K562 (cell line): ENCODE data around the gene ZMYM4. TPM values are rescaled to one million over a fixed set of nuclear protein-coding genes. Genes with fewer than 3 reads are reported as not detected.

ENCODE experiments used
- DACH1 ChIP-seq: fragments of 450-650 bp; IDR thresholded peaks from 2 replicates; pipeline ENCODE4 v1.6.1; 2018; ENCODE audit not compliant: partially characterized antibody
- HDGF ChIP-seq: fragments of 450-650 bp; IDR thresholded peaks from 2 replicates; pipeline ENCODE4 v1.6.1; 2016
- KLF16 ChIP-seq: IDR thresholded peaks from 2 replicates; pipeline ENCODE4 v1.6.1; 2016; ENCODE audit warnings: antibody characterized with exemption
- MED1 ChIP-seq: sonication (generic); formaldehyde crosslinking; IDR thresholded peaks from 2 replicates; pipeline ENCODE4 v1.8.1; 2023; ENCODE audit warnings: missing genetic modification reagents, borderline replicate concordance
- MTA2 ChIP-seq: fragments of 450-650 bp; IDR thresholded peaks from 2 replicates; pipeline ENCODE4 v1.6.1; 2016; ENCODE audit warnings: low read depth
- MXI1 ChIP-seq: IDR thresholded peaks from 2 replicates; pipeline ENCODE4 v1.6.1; 2011; ENCODE audit warnings: low read depth, mild to moderate bottlenecking, improper control_type of control experiment, low read length
- POU5F1 ChIP-seq: fragments of 150-350 bp; IDR thresholded peaks from 2 replicates; pipeline ENCODE4 v1.6.1; 2014; ENCODE audit warnings: borderline replicate concordance, low read length, low read depth, mild to moderate bottlenecking; ENCODE audit not compliant: partially characterized antibody
- polyA plus RNA-seq, 8 experiments: library from polyadenylated mRNA; depleted of rRNA in 4 of 8; stranded (reverse) in 5 of 8; unstranded in 3 of 8; fragments of >200 nt; fragmentation: Nextera tagmentation in 2 of 8; fragmentation: Illumina TruSeq in 1 of 8; extraction: Ambion mirVana in 2 of 8; extraction: Trizol in 1 of 8; gene quantifications; 2 replicates each; pipeline versions ENCODE4 v1.2.1 to v1.2.3, GENCODE V29; 2011 to 2014; ENCODE audit warnings: inconsistent platforms in 1 of 8, missing spikeins in 1 of 8
- total RNA-seq, 7 experiments: library from RNA; depleted of rRNA in 6 of 7; stranded (reverse); fragments of >200 nt in 6 of 7; fragmentation: Illumina TruSeq in 2 of 7; extraction: Trizol in 2 of 7; gene quantifications; 2 replicates each; pipeline versions ENCODE4 v1.2.1 to v1.2.3, GENCODE V29; 2011 to 2021; ENCODE audit warnings: low replicate concordance in 1 of 7
- TF ChIP-seq, protein P1 (sequence below): fragments of 450-650 bp; formaldehyde crosslinking; IDR thresholded peaks from 2 replicates; pipeline ENCODE4 v1.4.0; 2020; ENCODE audit warnings: mild to moderate bottlenecking, moderate library complexity
- TF ChIP-seq, protein P2 (sequence below), 2 experiments: fragments of 450-650 bp; formaldehyde crosslinking in 1 of 2; IDR thresholded peaks; 2 replicates each; pipeline versions ENCODE4 v1.4.0 to v1.6.1; 2014 to 2020; ENCODE audit warnings: mild to moderate bottlenecking in 2 of 2, borderline replicate concordance in 1 of 2, low read depth in 1 of 2
- TF ChIP-seq, protein P3 (sequence below): fragments of 450-650 bp; formaldehyde crosslinking; IDR thresholded peaks from 2 replicates; pipeline ENCODE4 v1.4.0; 2020; ENCODE audit warnings: mild to moderate bottlenecking, moderate library complexity
- TF ChIP-seq, protein P4 (sequence below): fragments of 250-450 bp; sonication (Bioruptor Pico); IDR thresholded peaks from 2 replicates; pipeline ENCODE4 v1.8.0; 2021; ENCODE audit warnings: moderate library complexity, mild to moderate bottlenecking, inconsistent platforms
- TF ChIP-seq, protein P5 (sequence below): sonication (generic); formaldehyde crosslinking; IDR thresholded peaks from 2 replicates; pipeline ENCODE4 v1.8.0; 2022; ENCODE audit warnings: missing genetic modification reagents, mild to moderate bottlenecking, moderate library complexity, borderline replicate concordance
- TF ChIP-seq, protein P6 (sequence below): fragments of 450-650 bp; IDR thresholded peaks from 2 replicates; pipeline ENCODE4 v1.6.1; 2016
- TF ChIP-seq, protein P7 (sequence below): sonication (generic); IDR thresholded peaks from 2 replicates; pipeline ENCODE4 v1.6.1; 2016

The ZMYM4 gene
- total and polyA plus RNA-seq, 9 of the 15 experiments (the other 6 are each of a cell fraction or from before 2014, with no cell fraction given): 15.2 to 77.2 (median 63.3) TPM

DNA sequence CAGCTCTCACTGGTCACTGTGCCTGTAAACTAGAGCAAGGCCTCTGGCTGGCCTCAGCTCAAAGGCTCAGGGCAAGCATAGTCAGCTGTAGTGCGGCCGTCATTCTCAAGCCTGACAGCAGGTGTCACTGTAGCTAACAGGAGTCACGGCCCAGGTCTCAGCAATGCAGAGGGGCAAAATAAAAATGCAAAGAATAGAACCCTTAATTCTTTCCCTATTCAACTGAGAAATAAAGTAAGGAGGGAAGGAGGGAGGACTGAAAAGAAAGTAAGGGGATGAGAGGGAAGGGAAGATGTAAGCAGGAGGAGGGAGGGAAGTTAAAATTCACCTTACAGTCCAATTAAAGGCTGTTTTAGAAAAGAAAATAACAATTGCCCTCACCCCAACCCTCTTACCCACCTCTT lies 182.6 kb downstream of the ZMYM4 start (continued):
- TF ChIP-seq, protein P1, sequence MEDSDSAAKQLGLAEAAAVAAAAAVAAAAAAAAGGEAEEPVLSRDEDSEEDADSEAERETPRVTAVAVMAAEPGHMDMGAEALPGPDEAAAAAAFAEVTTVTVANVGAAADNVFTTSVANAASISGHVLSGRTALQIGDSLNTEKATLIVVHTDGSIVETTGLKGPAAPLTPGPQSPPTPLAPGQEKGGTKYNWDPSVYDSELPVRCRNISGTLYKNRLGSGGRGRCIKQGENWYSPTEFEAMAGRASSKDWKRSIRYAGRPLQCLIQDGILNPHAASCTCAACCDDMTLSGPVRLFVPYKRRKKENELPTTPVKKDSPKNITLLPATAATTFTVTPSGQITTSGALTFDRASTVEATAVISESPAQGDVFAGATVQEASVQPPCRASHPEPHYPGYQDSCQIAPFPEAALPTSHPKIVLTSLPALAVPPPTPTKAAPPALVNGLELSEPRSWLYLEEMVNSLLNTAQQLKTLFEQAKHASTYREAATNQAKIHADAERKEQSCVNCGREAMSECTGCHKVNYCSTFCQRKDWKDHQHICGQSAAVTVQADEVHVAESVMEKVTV (CRISPR knock-in tag): peak; percentile 78
- TF ChIP-seq POU5F1 (no peak), MXI1 (no peak), KLF16 (peak; percentile 26; the same call in 1 of the 2 replicates), DACH1 (peak; percentile 15), MTA2 (no peak), MED1 (CRISPR knock-in tag) (no peak), HDGF (peak; percentile 84)
- TF ChIP-seq, protein P2, sequence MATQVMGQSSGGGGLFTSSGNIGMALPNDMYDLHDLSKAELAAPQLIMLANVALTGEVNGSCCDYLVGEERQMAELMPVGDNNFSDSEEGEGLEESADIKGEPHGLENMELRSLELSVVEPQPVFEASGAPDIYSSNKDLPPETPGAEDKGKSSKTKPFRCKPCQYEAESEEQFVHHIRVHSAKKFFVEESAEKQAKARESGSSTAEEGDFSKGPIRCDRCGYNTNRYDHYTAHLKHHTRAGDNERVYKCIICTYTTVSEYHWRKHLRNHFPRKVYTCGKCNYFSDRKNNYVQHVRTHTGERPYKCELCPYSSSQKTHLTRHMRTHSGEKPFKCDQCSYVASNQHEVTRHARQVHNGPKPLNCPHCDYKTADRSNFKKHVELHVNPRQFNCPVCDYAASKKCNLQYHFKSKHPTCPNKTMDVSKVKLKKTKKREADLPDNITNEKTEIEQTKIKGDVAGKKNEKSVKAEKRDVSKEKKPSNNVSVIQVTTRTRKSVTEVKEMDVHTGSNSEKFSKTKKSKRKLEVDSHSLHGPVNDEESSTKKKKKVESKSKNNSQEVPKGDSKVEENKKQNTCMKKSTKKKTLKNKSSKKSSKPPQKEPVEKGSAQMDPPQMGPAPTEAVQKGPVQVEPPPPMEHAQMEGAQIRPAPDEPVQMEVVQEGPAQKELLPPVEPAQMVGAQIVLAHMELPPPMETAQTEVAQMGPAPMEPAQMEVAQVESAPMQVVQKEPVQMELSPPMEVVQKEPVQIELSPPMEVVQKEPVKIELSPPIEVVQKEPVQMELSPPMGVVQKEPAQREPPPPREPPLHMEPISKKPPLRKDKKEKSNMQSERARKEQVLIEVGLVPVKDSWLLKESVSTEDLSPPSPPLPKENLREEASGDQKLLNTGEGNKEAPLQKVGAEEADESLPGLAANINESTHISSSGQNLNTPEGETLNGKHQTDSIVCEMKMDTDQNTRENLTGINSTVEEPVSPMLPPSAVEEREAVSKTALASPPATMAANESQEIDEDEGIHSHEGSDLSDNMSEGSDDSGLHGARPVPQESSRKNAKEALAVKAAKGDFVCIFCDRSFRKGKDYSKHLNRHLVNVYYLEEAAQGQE (IDR thresholded peaks at IDR 0.05; ENCODE audit: borderline replicate concordance): peak; percentile 88
- TF ChIP-seq, protein P2 (CRISPR knock-in tag; IDR thresholded peaks at IDR 0.05; ENCODE audit: low read depth): no peak
- TF ChIP-seq, protein P3, sequence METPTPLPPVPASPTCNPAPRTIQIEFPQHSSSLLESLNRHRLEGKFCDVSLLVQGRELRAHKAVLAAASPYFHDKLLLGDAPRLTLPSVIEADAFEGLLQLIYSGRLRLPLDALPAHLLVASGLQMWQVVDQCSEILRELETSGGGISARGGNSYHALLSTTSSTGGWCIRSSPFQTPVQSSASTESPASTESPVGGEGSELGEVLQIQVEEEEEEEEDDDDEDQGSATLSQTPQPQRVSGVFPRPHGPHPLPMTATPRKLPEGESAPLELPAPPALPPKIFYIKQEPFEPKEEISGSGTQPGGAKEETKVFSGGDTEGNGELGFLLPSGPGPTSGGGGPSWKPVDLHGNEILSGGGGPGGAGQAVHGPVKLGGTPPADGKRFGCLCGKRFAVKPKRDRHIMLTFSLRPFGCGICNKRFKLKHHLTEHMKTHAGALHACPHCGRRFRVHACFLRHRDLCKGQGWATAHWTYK: no peak
- TF ChIP-seq, protein P4, sequence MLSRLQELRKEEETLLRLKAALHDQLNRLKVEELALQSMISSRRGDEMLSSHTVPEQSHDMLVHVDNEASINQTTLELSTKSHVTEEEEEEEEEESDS: no peak
- TF ChIP-seq, protein P5, sequence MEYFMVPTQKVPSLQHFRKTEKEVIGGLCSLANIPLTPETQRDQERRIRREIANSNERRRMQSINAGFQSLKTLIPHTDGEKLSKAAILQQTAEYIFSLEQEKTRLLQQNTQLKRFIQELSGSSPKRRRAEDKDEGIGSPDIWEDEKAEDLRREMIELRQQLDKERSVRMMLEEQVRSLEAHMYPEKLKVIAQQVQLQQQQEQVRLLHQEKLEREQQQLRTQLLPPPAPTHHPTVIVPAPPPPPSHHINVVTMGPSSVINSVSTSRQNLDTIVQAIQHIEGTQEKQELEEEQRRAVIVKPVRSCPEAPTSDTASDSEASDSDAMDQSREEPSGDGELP: peak; percentile 92
- TF ChIP-seq, protein P6, sequence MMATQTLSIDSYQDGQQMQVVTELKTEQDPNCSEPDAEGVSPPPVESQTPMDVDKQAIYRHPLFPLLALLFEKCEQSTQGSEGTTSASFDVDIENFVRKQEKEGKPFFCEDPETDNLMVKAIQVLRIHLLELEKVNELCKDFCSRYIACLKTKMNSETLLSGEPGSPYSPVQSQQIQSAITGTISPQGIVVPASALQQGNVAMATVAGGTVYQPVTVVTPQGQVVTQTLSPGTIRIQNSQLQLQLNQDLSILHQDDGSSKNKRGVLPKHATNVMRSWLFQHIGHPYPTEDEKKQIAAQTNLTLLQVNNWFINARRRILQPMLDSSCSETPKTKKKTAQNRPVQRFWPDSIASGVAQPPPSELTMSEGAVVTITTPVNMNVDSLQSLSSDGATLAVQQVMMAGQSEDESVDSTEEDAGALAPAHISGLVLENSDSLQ: 0 out of 2 replicates have a peak, but pooled peaks have one; percentile 34
- TF ChIP-seq, protein P7, sequence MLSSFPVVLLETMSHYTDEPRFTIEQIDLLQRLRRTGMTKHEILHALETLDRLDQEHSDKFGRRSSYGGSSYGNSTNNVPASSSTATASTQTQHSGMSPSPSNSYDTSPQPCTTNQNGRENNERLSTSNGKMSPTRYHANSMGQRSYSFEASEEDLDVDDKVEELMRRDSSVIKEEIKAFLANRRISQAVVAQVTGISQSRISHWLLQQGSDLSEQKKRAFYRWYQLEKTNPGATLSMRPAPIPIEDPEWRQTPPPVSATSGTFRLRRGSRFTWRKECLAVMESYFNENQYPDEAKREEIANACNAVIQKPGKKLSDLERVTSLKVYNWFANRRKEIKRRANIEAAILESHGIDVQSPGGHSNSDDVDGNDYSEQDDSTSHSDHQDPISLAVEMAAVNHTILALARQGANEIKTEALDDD: no peak
